Measurements from ENCODE around the gene GRAP2. TPM values are rescaled to one million over a fixed set of nuclear protein-coding genes. Genes with fewer than 3 reads are reported as not detected.
"Not testable (repeated sequence)": the region's sequence is repeated elsewhere in the genome, so short reads cannot be mapped to it uniquely, and the experiment has no call there.

Gene GRAP2
- 1 to 10 TPM in 2 of 3 donors, under 1 TPM in 1; 0.95 to 1.5 (median 1.2) TPM for polyA plus RNA-seq (ENCODE audit: insufficient read length in 3 of 3)
- long read RNA-seq, donor 1 = 0 reads
- long read RNA-seq, donor 2 = 0 reads
- long read RNA-seq, donor 3 = 0 reads
- long read RNA-seq, donor 4 = 0 reads
- long read RNA-seq, donor 5 = 0 reads
- long read RNA-seq, donor 6 = 0 reads
- long read RNA-seq, donor 7 = 0 reads
- long read RNA-seq, donor 8 = 0 reads
- long read RNA-seq, donor 9 = 0 reads
- long read RNA-seq, donor 10 = 0 reads
- long read RNA-seq, donor 11 = 0 reads
- long read RNA-seq, donor 12 = 0 reads
- long read RNA-seq, donor 13 = 0 reads
- long read RNA-seq, donor 14 = 0 reads
- long read RNA-seq, donor 15 = 0 reads
- long read RNA-seq, donor 16, partial matches to known transcripts = 0 of 1 reads
- long read RNA-seq, donor 16, other reads (novel, unspliced or antisense) = 0 of 1 reads

DNA sequence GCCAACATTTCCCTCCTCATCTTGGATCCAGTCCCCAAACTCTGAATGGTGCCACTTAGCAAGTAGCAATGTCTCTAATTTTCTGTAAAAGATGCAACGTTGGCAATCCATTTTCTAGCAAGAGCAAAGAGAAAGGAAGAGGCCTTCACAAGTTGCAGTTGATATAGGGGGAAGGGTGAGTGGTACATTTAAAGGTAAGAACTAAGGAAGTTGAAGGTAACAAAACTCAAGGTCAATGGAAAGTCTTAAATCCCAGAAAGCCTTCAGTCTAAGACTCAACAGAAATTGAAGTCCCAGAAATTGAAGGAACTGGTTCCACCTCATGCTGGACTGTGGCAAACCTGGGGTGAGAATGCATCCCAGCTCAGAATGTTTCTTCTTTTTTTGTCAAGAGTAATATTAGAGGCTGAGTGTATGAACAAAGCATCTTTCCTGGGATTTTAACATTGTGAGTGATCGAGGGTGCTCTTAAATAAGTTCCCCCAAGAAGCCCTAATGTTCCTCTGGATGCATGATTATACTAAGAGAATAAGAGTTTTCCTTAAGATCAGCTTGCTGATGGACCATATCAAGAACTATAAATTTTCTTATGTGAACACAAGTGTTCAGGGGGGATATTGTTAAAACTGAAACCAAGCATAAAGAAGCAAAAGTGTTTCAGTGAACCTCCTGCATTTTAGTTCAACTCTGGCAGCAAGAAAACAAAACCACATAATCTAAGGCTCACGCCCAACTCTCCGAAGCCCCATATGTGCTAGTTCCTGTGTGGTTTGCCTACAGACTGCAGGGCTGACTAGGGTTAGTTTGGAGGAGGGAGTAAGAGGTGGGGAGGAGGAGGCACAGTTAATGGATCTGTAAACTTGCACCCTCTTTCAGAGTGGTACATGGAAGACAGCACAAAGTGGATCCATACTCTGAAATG is at the start of gene GRAP2:
TSS of gene GRAP2 (plus strand) at position 779 of the 922 bp plus-strand sequence. CDS start 46,023 bp downstream, outside the sequence.
- no peak for DNase-seq

DNA sequence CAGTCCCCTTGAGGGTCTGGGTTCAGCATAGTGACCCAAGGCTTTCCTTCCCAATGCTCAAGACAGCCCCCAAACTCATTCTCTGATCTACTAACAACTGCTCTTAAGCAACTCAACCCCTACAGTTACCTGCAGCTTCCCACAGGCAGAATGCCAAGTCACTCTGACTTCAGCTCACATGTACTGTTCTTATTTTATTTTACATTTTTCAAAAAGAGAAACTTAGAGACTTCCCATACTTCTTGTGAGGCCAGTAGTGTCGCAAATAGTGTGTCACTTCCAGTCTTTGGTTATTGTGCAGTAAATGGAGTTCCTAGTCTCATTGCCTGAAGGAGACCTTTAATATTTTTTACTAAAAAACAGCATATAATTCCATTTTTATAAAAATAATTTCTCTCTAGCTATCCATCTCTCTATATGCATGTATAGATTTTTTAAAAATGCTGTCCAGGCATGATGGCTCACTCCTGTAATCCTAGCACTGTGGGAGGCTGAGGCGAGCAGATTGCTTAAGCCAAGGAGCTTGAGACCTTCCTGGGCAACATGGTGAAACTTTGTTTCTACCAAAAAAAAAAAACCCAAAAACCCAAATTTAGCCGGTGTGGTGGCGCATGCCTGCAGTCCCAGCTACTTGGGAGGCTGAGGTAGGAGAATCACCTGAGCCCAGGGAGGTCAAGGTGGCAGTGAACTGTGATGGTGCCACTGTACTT is 49.1 kb upstream of the GRAP2 start:
- no peak for DNase-seq

DNA sequence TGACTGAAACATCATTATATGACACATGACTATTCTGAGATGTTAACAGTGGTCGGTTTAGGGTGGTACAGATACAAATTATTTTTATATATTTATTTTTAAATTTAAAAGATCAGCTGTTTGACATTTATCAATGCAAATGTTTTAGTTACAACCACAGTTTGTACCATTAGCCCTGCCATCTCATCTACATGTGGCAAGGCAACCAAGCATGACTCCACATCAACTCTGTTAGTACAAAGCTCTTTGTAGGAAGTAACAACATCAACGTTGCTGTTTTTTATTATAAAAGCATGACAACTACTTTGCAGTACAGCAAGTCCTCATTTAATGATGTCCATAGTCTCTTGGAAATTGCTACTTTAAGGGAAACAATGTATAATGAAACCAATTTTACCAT is 48.1 kb upstream of the GRAP2 start:
- no peak for DNase-seq

DNA sequence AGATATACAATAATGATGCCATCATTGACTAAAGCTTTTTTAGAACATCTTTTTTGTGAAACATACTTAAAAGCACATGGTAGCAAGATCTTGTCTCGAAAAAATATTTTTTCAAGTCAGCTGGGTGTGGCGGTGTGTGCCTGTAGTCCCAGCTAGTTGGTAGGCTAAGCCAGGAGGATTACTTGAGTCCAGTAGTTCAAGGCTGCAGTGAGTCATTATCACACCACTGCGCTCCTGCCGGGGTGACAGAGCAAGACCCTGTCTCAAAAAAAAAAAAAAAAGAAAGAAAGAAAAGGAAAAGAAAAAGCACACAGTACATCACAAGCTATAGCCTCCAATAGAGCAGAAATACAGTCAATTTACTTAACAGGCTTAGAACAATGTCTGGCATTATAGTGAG is 44.3 kb upstream of the GRAP2 start:
- no peak for DNase-seq

DNA sequence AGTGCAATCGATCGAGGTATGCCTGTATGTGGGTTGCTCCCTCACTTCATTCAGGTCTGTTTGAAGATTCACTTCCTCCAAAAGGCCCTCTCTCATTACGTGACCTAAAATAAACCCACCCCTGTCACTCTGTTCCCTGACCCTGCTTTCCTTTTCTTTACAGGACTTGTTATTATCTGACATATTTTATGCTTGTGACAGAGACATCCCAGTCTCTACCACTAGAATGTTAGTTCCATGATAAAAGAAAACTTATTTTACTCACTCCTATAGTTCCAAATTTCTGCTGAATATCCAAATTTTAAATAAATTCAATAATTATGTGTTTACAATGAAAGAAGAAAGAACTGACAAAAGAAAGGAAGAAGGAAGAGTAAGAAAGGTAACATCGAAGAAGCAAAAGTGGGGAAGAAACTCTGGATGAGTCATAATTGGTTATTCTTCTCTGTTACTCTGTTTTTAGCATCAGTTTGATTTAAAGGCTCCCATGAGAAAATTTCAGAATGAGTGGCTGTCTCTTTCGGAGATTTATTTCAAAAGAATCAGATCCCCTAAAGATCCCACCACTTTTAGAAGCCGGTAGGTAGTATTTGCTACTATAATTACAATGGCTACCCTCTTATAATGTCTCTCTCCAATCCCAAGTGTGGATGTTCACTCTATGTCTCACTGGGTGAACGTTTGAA is 40.8 kb upstream of the GRAP2 start:
- no peak for DNase-seq

DNA sequence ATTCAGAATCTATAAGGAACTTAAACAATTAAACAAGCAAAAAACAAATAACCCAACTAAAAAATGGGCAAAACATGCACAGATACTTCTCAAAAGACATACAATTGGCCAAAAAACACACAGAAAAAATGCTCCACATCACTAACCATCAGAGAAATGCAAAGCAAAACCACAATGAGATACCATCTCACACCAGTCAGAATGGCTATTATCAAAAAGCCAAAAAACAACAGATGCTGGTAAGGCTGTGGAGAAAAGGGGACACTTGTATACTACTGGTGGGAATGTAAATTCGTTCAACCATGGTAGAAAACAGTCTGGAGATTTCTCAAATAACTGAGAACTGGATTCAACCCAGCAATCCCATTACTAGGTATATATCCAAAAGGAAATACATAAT is 32.1 kb upstream of the GRAP2 start:
- DNase-seq = no peak

DNA sequence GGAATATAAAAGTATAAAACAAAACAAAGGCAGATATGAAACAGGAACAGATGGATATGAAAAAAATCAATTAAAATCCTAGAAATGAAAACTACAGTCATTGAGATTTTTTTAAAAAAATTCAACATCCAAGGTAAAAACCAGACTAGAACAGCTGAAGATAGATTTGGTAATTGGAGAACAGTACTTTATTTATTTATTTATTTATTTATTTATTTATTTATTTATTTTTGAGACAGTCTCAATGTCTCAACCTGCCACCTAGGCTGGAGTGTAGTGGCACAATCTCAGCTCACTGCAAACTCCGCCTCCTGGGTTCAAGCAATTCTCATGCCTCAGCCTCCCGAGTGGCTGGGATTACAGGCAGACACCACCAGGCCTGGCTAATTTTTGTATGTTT is 31.1 kb upstream of the GRAP2 start:
- DNase-seq = not testable (repeated sequence)

DNA sequence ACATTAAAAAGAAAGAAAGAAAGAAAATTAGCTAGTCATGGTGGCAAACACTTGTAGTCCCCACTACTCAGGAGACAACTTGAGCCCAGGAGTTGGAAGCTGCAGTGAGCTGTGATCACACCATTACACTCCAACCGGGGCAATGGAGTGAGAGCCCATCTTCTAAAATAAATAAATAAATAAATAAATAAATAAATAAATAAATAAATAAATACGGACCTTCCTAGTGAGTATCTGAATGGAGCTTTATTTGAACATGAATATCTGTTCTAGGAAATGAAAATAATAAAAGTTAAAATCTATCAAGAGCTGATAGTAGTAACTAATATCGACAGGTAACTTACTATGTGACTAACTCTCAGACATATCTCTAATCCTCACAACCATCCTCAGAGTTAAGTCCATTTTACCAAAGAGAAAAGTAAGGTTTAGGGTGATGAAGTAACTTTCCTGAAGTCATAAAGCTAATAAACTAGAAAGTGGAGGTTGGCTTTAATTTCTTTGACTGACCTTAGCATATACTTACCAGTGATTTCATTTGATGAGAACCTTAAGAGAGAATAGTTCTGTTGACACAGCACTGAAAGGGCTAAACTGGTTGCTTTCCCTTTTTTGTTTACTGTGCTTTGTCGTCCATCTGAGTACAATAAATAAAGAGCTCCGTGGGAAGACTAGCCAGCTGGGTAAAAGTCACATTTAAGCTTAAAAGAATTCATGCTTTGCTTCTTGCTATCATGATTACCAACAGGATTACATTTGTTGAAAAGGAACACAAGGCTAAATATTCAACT is 29.7 kb upstream of the GRAP2 start:
- DNase-seq = no peak

DNA sequence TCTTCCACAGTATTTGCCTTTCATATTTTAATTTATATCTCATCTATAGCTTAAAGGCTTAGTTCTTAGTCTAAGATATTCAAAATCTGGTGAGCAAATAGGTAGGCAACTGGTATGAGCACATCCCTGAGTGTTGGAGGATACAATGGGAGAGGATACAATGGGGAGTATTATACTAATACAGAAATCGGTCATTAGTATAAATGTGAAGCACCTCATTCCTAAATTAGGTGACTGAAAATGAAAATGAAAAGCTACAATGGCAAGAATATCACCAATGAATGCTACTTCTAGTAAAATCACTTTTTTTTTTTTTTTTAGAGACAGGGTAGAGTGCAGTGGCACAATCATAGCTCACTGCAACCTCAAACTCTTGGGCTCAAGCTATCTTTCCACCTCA is 28.3 kb upstream of the GRAP2 start:
- no peak for DNase-seq

DNA sequence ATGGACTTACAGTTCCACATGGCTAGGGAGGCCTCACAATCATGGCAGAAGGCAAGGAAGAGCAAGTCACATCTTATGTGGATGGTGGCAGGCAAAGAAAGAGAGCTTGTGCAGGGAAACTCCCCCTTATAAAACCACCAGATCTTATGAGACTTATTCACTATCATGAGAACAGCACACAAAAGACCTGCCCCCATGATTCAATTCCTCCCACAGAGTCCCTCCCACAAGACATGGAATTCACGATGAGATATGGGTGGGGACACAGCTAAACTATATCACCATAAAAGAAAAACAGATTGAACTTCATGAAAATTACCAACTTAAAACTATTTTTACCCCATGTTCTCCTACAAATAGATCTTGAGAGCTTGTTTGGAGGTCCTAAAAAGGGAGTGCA is 26.9 kb upstream of the GRAP2 start:
- no peak for DNase-seq

DNA sequence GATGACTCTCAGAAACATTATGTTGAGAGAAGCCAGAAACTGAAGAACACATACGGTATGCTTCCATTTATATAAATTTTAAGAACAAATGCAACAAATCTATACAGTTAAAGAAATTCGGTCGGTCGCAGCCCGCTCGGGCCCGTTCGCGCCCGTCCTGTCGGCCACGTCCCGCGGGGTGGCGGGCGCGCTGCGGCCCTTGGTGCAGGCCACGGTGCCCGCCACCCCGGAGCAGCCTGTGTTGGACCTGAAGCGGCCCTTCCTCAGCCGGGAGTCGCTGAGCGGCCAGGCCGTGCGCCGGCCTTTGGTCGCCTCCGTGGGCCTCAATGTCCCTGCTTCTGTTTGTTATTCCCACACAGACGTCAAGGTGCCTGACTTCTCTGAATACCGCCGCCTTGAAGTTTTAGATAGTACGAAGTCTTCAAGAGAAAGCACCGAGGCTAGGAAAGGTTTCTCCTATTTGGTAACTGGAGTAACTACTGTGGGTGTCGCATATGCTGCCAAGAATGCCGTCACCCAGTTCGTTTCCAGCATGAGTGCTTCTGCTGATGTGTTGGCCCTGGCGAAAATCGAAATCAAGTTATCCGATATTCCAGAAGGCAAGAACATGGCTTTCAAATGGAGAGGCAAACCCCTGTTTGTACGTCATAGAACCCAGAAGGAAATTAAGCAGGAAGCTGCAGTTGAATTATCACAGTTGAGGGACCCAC is 25.6 kb upstream of the GRAP2 start:
- DNase-seq = not testable (repeated sequence)

DNA sequence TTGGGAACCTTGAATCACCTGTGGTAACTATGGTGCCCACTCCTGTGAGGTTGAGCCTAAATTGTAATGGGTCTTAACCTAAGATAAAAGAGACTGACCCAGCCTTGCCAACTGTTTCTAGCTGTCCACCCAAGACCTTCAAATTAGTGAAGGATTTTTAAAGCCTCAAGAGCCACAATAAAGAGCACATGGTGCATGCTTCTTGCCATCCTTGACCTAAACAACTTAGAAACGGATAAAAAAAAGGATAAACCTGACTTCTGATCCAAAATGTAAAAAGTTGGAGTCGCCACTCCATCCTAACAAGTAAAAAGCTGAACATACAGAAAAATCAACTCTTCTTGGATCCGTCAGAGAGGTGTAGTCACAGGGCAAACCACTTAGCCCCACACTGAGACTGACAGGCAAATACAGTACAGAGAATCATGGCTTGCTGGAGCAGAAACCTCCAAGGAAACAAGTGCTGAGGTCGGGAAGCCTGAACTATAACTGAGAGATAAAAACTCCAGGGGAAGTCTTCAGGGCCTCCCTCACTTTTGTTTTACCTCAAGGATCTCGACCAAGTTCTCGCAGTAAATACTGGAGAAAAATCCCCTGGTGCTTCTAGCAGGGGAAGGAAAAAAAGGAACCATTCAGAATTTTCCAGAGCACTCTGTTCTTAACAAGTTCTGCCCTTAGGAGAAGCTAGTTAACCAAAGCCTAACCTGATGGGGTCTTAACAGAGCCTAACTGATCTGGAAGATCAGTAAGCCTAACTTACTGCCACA is 23.6 kb upstream of the GRAP2 start:
- DNase-seq = no peak

DNA sequence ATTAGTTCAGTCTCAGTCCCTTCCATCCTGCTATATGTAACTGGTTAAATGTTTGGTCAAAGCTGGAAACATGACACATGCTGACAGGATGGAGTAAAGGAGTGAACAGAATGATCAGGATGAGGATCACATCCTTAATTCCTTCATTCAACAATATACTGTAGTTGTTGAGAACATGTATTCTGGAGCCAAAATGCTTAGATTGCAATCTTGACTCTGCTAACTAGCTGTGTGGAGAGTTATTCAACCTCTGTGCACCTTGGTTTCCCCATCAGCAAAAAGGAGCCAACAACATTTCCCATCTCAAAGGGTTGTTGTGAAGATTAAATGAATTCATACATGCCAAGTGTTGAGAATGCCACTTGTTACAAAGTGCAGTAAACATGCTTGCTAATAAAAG is 20.2 kb upstream of the GRAP2 start:
- no peak for DNase-seq

DNA sequence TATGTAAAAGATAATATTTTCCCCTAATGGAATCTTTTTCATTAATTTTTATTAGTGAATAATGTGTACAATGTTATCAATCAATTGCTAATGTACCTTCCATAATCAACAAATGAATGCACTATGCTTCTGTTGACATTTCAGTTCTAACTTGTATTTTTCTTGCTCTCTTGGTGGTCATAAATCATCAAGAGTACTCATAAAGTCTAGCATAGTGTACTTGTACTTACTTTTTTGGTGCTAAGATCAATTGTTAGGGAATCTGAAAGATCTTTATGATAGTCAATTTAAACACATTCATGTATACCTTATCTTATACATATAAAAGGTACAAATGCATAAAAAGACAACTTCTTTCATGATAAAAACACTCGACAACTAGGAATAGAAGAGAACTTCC is 17.8 kb upstream of the GRAP2 start:
- no peak for DNase-seq

DNA sequence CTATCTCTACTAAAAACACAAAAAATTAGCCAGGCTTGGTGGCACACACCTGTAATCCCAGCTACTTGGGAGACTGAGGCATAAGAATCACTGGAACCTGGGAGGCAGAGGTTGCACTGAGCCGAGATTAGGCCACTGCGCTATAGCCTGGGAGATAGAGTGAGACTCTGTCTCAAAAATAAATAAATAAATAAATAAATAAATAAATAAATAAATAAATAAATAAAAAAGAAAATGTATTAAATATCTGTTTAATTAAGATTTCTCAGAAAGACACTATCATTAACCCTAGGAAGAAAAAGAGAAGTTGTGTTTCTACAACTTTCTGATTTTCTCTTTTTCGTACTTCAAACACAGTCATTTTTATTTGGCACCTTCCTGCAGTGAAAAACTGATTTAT is 11.0 kb upstream of the GRAP2 start:
- DNase-seq = not testable (repeated sequence)

DNA sequence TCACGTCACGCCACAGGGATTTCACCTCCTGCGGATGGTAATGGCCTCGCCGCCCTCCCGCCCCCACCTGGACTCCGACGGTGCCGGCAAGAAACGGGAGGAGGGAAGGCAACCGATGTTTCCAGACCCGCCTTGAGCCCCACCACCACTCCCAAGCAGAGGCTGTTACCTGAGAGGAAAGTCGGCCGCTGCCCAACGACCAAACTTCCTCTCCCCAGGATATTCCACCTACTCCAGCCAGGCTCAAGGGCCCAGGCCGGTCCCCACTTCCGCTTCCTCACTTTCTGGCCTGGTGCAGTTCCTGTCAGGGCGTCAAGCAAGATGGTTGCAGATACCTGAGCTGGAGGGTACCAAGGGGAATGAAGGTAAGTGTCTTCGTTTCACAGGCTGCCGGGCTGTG is 7.4 kb upstream of the GRAP2 start, which contains the start of gene ENTHD1:
TSS of gene ENTHD1 (minus strand) at position 235 of the 400 bp plus-strand sequence. CDS start 6,012 bp downstream, outside the sequence.
- DNase-seq = no peak

DNA sequence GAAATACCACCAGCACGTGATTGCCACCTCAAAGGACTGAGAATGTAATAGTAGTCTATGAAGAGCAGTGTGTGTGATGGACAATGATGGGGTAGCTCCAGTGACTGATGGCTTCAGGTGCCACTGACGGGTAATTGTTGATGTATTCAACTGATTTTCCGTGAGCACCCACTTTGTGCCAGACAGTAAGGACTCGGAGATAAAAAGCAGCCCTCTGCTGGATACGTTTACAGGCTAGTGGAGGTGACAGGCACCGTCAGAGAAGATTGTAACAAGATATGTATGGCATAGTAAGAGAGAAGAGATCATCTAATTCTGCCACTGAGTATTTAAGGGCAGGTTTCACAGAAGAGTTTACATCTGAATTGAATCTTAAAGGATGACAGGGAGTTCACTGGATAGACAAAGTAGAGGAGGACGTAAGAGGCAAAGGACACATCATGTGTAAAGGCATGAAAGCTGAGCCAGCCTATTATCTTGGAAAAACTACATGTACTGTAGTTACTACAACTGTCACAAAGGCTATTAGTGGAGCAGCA is 6.3 kb upstream of the GRAP2 start:
- DNase-seq = no peak

DNA sequence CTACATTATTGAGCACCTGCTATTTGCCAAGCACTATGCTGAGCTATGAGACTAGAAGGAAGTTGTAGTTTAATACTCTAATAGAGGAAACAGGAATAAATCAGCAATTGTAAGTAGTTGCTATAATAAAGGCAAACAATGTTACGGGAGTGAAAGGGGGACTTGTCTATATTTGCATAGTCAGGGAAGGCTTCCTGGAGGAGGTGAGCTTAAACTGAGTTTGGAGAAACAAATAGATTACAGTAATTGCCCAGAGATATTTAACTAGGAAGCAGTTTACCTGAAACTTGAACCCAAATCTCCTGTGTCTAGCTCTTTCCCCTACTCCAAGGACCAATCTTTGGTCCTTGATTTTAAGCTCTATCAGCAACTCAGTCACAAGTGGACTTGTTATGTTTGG is 5.2 kb upstream of the GRAP2 start:
- no peak for DNase-seq
